IMR-90 (cell line): ENCODE results near the gene LAMTOR4.

Experiments used
- CTCF ChIP-seq: conservative IDR thresholded peaks from 2 replicates; pipeline ENCODE4 v1.5.1; 2012; ENCODE audit warnings: mild to moderate bottlenecking, low read depth, low read length, improper control_type of control experiment
- MAFK ChIP-seq: IDR thresholded peaks from 2 replicates; pipeline ENCODE4 v1.6.1; 2012; ENCODE audit warnings: low read depth, low read length, improper control_type of control experiment
- NFE2L2 ChIP-seq: fragments of 150-350 bp; IDR thresholded peaks from 2 replicates; pipeline ENCODE4 v1.6.1; 2016; ENCODE audit warnings: low read depth, mild to moderate bottlenecking, low read length
- POLR2A ChIP-seq: IDR thresholded peaks from 2 replicates; pipeline ENCODE4 v1.6.1; 2012; ENCODE audit warnings: mild to moderate bottlenecking, low read depth, low read length

- no peak for TF ChIP-seq CTCF
- TF ChIP-seq MAFK, result no peak
- TF ChIP-seq POLR2A, result no peak
- no peak for TF ChIP-seq NFE2L2
These were observed 44.3 kb downstream of the LAMTOR4 start for GRCh38 chr7:100192969-100193368.
